Rectal smooth muscle tissue (tissue), 1 donor: ENCODE measurements around the gene C5orf47.

Source experiments
- H3K27ac ChIP-seq: one replicate; pipeline ENCODE4 v1.7.0; 2013; ENCODE audit warnings: low read depth, low read length, inconsistent platforms
- H3K27me3 ChIP-seq: one replicate; pipeline ENCODE4 v1.7.0; 2013; ENCODE audit warnings: low read length; ENCODE audit not compliant: control insufficient read depth, insufficient read depth
- H3K36me3 ChIP-seq: one replicate; pipeline ENCODE4 v1.7.0; 2013; ENCODE audit warnings: low read length; ENCODE audit not compliant: control insufficient read depth, insufficient read depth
- H3K4me1 ChIP-seq: one replicate; pipeline ENCODE4 v1.7.0; 2013; ENCODE audit warnings: low read length; ENCODE audit not compliant: control insufficient read depth, insufficient read depth
- H3K4me3 ChIP-seq: one replicate; pipeline ENCODE4 v1.7.0; 2013; ENCODE audit warnings: low read length
- H3K9ac ChIP-seq: one replicate; pipeline ENCODE4 v1.7.0; 2013; ENCODE audit warnings: low read length

The C5orf47 gene

DNA sequence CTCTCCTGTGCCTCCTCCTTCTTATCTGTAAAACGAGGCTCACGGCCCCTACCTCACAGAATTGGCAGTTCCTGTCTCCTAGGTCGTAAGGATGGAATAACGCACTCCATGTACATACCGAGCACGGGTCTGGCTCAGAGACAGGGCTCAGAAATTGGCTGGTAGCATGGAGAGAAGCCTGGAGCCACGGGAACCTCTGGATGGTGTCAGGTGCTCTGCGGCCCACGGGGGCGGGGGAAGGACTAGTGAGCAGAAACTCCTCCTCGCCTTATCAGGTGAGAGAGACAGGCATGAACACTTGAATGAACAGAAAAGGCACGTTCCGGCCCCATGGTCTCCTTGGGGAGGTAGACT is 15.4 kb upstream of the C5orf47 start:
- Histone ChIP-seq H3K4me1 (no peaks in the 10 kb centered on the region), H3K36me3 (no peaks in the 10 kb centered on the region), H3K27me3 (no peaks in the 10 kb centered on the region), H3K4me3 (peak overlapping the region; percentile 59), H3K9ac (no peak overlapping the region), H3K27ac (no peak overlapping the region)

DNA sequence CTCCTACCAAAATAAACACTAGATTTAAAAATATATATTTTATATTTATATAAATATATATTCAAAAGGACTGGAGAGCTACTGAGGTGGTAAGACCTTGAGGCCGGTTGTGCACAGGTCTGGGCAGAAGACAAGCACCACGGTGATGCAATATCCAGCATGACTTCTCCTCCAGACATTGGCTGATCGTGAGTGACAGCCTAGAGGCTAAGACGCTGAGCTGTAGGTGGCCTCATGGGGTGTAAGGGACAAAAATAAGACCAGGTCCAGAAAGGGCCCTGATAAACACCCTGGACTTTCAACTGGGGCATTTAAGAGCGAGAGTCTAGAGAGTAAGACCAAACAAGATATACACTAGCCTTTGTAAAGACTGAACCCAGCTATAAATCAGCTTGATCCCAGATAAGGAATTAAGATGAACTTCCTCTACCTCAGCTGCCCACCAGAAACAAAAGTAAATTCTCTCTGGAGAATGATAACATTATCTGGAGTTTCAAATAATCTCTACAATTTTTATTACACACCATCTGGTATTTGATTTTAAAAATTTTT is 14.2 kb upstream of the C5orf47 start:
- Histone ChIP-seq H3K27me3 (no peaks in the 10 kb centered on the region), H3K27ac (no peak overlapping the region), H3K4me1 (no peaks in the 10 kb centered on the region), H3K9ac (no peak overlapping the region), H3K4me3 (no peak overlapping the region), H3K36me3 (no peaks in the 10 kb centered on the region)

DNA sequence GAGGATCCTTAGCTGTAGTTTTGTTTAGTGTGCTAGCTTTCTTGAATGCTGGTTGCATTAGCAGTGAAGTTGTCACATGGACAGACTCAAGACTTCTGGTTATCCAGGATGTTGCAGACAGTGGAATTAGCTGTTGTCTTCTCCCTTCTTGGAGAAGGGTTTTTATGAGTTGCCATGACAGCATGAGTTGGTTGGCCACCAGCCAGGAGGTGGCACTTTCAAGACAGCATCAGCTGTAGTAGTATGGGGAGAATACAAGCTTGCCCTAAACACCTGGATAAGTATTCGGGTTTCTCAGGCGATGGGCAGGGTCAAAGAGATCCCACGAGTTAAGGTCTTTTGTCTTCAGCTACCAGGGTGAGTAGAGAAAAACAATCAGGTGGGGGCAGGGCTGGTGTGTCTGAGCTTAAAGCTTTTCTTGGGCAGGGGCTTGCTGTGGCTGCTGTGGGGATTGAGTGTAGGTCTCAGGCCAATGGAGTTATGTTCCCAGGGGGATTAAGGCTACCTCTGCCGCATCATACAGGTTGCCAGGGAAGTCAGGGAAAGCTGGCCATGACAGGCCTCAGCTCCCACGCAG is 7.7 kb upstream of the C5orf47 start:
- Histone ChIP-seq H3K27me3 (no peaks in the 10 kb centered on the region), H3K36me3 (no peaks in the 10 kb centered on the region), H3K9ac (no peak overlapping the region), H3K4me3 (no peak overlapping the region), H3K4me1 (no peaks in the 10 kb centered on the region), H3K27ac (no peak overlapping the region)

DNA sequence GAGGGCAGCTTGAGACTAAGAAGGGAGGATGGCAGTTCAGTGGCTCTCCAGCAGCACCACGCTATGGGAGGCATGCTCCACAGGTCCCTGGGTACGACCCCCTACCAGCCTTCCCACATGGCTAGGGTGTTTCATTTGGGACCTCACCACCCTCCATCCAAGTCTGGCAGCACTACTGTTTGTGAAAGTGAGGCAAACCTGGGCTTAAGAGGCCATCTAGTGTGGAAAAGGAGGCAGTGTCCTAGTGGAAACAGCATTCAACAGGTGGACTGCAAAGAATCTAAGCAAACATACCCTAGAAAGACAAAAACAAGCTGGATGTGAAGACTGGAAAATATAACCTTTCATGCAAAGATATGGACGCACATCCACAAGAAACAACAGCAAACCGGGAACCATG is 4.8 kb upstream of the C5orf47 start:
- H3K9ac ChIP-seq: no peak overlapping the region
- H3K36me3 ChIP-seq: no peaks in the 10 kb centered on the region
- no peaks in the 10 kb centered on the region for H3K4me1 ChIP-seq
- no peaks in the 10 kb centered on the region for H3K27me3 ChIP-seq
- no peak overlapping the region for H3K27ac ChIP-seq
- H3K4me3 ChIP-seq: no peak overlapping the region

DNA sequence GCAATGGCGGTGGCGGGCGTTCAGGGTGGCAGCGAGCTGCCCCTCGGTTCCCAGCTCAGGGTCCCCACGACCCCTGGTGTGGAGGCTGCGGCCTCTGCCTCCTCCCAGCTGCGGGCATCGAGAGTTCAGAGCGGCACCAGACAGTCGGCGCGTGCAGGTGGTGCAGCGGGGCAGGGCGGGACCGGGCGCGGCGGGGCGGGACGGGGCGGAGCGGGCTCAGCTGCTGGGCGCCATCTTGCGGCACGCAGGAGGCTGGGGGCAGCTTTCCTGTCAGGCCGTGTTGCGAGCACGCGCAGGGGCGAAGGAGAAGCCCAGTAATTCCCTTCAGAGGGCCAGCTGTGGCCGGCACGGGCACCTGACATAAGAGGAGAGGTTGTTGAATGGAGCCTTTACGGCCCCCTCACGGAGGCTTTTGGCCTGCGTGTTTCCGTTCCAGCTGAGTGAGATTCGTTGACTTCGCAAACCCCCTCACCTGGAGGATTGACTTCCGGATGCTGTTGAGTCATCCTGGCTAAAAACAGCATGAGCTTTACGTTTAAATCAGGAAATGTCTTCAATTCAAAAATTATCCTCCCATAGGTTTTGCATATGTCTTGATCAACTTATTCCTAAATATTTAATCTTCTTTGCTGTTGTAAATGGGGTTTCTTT is 587 bp downstream of the C5orf47 start:
- H3K4me1 ChIP-seq: no peaks in the 10 kb centered on the region

DNA sequence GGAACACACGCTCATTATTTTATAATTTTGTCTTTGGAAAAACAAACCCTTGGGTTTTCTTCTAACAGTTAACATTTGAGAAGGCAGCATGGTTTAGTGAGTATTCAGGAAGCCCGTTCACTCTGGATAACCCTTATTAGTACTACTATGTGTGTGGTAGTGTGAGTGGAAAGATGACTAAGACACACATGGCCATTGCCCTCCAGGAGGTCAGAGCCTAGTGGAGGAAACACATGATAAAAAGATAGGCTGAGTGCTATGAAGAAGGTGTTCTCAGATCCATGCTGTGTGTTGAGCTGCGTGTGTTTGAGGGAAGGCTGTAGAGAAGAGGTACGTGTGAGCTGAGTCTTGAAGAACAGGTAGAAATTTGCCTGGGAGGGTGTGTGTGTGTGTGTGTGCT is 8.4 kb downstream of the C5orf47 start:
- no peak overlapping the region for H3K27ac ChIP-seq
- no peaks in the 10 kb centered on the region for H3K36me3 ChIP-seq
- H3K4me3 ChIP-seq: no peak overlapping the region
- H3K9ac ChIP-seq: no peak overlapping the region
- no peaks in the 10 kb centered on the region for H3K4me1 ChIP-seq
- no peaks in the 10 kb centered on the region for H3K27me3 ChIP-seq

More for the DNA sequence above, 587 bp downstream of the C5orf47 start:
- Histone ChIP-seq H3K9ac (no peak overlapping the region), H3K27ac (no peak overlapping the region), H3K27me3 (no peaks in the 10 kb centered on the region), H3K36me3 (no peaks in the 10 kb centered on the region), H3K4me3 (no peak overlapping the region)

DNA sequence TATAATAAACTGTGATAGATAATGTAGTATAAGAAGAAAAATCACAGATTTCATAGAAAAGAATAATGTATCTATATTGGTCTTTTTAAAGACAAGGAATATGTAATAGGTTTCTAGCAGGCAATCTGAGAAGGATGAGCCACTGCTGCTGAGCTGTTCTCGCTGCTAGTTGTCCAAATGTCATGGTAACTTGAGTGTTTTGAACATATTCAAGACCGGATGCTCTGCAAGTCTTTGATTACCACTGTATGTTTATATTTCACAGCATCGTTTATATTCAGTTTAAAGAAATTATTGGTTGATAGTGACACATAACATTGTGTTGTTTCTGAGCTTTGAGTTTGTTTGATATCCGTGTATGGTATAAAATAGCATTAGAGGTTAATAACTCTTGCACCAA is 9.6 kb downstream of the C5orf47 start:
- H3K36me3 ChIP-seq: no peaks in the 10 kb centered on the region
- no peaks in the 10 kb centered on the region for H3K4me1 ChIP-seq
- no peak overlapping the region for H3K4me3 ChIP-seq
- H3K27ac ChIP-seq: no peak overlapping the region
- H3K9ac ChIP-seq: no peak overlapping the region
- H3K27me3 ChIP-seq: no peaks in the 10 kb centered on the region

DNA sequence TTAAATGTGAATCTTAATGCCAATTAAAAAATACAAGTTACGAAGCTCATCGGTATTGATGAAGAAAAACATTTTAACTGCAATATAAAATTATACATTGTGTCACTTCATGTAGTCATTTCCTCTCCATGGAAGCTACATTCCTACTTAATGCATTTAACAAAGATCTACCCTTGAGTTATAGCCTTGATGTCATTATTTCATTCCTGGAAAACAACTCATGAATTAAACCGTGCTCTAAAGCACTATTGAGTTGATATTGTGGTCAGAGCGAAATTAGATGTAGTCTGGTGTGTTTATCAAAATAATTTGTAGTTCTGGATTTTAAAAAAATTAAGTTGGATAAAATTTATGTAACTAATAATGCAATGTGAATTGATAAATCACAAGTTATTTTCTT is 11.1 kb downstream of the C5orf47 start:
- Histone ChIP-seq H3K27me3 (no peaks in the 10 kb centered on the region), H3K4me1 (no peaks in the 10 kb centered on the region), H3K4me3 (no peak overlapping the region), H3K9ac (no peak overlapping the region), H3K36me3 (no peaks in the 10 kb centered on the region), H3K27ac (no peak overlapping the region)

DNA sequence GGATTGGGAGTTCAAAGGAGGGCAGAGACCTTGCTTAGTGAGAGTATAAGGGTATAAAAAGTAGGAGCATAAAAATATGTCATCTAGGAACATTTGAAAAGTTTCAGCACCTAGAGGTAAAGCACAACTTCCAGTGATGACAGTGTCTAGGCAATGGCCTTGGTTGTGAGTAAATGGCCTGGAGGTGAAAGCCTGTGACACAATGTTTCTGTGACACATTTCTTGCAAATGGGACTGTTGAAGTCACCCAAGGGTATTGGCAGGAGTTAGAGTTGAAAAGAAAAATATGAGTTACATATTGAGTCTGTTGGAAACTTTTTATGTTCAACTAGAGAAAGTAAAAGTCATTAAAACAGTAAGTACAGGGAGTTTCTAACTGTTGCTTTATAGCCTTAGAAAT is 14.8 kb downstream of the C5orf47 start:
- Histone ChIP-seq H3K9ac (no peak overlapping the region), H3K4me3 (no peak overlapping the region), H3K36me3 (no peaks in the 10 kb centered on the region), H3K4me1 (no peaks in the 10 kb centered on the region), H3K27me3 (no peaks in the 10 kb centered on the region), H3K27ac (no peak overlapping the region)

DNA sequence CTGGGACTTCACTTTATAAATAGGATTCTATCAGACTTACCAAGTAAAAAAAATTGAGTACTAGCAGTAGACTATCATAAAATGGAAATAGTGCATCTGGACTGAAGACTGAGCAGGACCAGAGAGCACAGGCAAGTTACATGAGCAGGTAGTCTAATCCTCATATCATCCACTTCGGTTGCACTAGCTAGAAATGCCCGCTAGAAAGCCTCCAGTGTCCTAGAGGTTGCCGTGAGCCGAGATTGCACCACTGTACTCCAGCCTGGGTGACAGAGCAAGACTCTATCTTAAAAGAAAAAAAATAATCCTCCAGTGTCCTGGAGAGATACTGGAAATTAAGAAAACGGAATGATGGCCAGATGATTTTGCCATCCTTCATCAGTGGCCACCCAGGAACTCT is 20.0 kb downstream of the C5orf47 start:
- Histone ChIP-seq H3K9ac (no peak overlapping the region), H3K36me3 (no peaks in the 10 kb centered on the region), H3K27me3 (no peaks in the 10 kb centered on the region), H3K4me3 (no peak overlapping the region), H3K4me1 (no peaks in the 10 kb centered on the region), H3K27ac (no peak overlapping the region)

DNA sequence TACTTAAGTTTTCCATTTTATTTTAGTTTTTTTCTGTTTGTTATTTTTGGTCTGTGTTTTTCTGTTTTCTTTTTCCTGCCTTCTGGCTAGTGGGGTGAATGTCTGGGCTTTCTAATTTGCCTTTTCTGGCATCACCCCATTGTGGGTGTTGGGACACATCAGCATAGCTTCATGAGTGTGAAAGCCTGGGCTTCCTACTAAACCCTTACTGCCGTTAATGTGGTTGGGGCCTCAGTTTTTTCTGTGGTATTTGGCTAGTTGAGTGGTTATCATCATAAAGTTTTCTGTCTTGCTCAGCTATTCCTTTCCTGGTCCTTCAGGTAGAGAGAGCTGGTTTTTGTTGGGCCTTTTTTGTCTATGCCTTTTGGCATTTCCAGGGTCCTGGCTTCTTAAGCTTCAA is 21.4 kb downstream of the C5orf47 start:
- no peaks in the 10 kb centered on the region for H3K36me3 ChIP-seq
- H3K4me1 ChIP-seq: no peaks in the 10 kb centered on the region
- no peak overlapping the region for H3K9ac ChIP-seq
- H3K27ac ChIP-seq: no peak overlapping the region
- H3K4me3 ChIP-seq: no peak overlapping the region
- H3K27me3 ChIP-seq: no peaks in the 10 kb centered on the region

DNA sequence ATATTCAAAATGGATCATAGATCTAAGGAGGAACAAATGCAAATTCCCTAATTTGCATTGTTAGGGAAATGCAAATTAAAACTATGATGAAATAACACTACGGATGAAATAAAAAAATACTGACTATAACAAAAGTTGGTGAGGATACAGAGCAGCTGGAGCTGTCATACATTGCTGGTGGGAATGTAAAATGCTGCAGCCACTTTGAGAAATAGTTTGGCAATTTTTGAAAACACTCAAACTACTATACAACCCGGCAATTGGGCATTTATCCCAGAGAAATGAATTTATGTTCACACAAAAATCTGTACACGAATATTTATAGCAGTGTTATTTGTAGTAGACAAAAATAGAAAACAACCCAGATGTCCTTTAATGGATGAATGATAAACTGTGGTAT is 22.5 kb downstream of the C5orf47 start:
- Histone ChIP-seq H3K27ac (no peak overlapping the region), H3K4me3 (no peak overlapping the region), H3K9ac (no peak overlapping the region), H3K36me3 (no peaks in the 10 kb centered on the region), H3K27me3 (no peaks in the 10 kb centered on the region), H3K4me1 (no peaks in the 10 kb centered on the region)
